GM12891 (cell line): Measurements from ENCODE around the gene PKHD1.
"Not testable (repeated sequence)": the region's sequence is repeated elsewhere in the genome, so short reads cannot be mapped to it uniquely, and the experiment has no call there.

Experiments used
- DNase-seq: peaks from one replicate; pipeline ENCODE4 v3.0.0; 2011; ENCODE audit warnings: low spot score; ENCODE audit not compliant: insufficient read length
- FAIRE-seq: peaks from 2 replicates; lab custom pipeline; 2011; peaks lifted over from hg19 to GRCh38; lab: Jason Lieb, UNC
- PAX5 ChIP-seq: IDR thresholded peaks from 2 replicates; pipeline ENCODE4 v1.6.1; 2011; ENCODE audit warnings: low read length, moderate library complexity, mild to moderate bottlenecking; ENCODE audit not compliant: insufficient read depth, severe bottlenecking
- POLR2A ChIP-seq: IDR thresholded peaks from 2 replicates; pipeline ENCODE4 v1.6.1; 2011; ENCODE audit warnings: low read depth, low read length, control low read depth
- POLR2AphosphoS5 ChIP-seq: IDR thresholded peaks from 2 replicates; pipeline ENCODE4 v1.6.1; 2011; ENCODE audit warnings: low read depth, low read length, control low read depth
- POU2F2 ChIP-seq: IDR thresholded peaks from 2 replicates; pipeline ENCODE4 v1.6.1; 2011; ENCODE audit warnings: low read depth, mild to moderate bottlenecking, control low read depth, low read length, moderate library complexity
- SPI1 ChIP-seq: IDR thresholded peaks from 2 replicates; pipeline ENCODE4 v1.6.1; 2011; ENCODE audit warnings: low read depth, low read length, control low read depth
- TAF1 ChIP-seq: IDR thresholded peaks from 2 replicates; pipeline ENCODE4 v1.6.1; 2011; ENCODE audit warnings: low read depth, low read length, control low read depth

The PKHD1 gene

DNA sequence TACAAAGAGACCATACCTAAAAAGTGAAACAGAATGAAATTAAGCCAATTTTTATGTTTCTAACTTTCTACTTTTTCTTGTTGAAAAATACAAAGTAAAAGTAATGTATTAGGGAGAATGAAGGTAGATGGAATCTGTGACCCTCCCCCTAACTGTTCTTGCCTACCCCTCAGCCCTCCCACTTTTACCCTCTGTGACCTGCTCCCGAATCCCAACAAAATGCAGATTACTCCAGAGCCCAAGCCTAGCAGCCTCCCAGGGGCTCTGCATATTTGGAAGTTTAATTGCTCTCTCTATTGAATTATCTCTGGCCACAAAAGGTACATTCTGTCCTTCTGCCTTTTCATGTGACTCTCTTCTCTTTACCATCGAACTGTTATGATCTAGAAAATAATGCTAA, 201.5 kb downstream of the PKHD1 start:
- DNase-seq (no peak), FAIRE-seq (no peak)
- TF ChIP-seq PAX5: no peak
- no peak for TF ChIP-seq SPI1
- no peak for TF ChIP-seq POU2F2
- TF ChIP-seq TAF1: no peak
- no peak for TF ChIP-seq POLR2A
- no peak for TF ChIP-seq POLR2AphosphoS5

DNA sequence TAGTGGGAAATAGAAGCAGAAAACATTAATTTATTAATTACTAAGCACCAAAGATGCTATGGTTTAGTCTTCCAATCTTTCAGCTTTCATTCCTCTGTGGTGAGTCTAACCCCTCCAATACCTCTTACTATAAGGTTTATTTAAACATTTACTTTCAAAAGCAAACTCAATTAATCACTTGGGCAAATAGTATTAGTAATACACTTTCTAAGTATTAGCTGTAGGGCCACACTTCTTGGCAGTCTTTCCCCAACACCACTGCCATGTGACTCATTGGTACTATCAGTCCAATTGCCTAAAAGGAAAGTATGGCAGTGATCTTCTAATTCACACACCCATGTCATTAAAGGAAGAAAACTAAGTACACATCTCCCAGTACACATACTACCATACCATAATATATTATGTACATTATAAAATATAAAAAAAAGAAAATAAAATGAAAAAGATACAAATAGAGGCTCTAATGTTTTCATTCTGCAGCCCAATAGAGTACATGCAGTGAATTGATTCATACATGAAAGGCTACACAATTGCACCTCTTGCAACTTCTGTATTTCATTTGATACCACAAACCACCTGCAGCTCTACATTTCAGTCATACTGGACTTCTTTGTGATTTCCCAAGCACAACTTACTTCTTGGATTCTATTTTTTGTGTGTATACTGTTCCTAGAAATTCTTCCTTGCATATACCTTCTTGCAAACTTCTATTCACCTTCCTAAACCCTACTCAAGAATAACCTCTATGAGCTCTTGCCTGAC, 218.6 kb downstream of the PKHD1 start:
- FAIRE-seq (no peak), DNase-seq (no peak)
- TF ChIP-seq POLR2AphosphoS5 (no peak), POLR2A (no peak), SPI1 (peak; percentile 32; the same call in 1 of the 2 replicates)

DNA sequence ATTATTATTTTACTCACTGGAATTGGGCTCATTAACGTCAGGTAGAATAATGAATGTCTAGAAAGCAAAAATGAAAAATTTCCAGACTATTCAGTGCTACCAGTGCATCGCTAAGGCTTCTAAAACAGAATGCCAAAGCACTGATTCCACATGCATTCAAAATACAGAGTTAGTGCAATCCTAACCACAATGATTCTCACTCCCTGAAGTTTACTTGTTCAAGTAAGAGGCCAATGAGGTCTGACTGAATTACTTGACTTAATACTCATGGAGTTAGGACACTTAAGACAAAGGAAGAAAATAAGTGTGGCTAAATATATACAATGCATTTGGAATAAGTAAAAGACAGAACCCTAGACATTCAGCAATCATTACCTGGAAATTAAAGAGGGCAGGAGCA, 220.5 kb downstream of the PKHD1 start:
- TF ChIP-seq POLR2A (no peak), POLR2AphosphoS5 (no peak)
- FAIRE-seq (no peak), DNase-seq (no peak)

DNA sequence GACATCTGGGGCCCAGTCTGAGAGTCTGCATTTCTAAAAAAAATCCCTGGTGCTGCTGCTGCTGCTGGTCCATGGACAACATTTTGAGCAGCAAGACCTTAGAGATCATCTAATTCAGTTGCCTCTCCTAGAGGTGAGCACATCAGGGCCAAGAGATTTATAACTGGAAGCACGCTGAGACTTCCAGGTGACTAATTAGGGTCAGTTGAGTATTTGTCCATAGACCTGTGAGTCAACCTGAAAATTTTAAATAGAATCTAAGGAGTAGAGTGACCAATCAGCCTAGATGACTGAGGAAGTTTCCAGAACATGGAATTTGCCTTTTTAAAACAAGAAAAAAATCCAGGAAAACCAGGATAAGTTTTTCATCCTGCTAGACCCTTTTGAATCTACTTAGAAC, 221.4 kb downstream of the PKHD1 start:
- DNase-seq: no peak
- TF ChIP-seq POLR2AphosphoS5: no peak
- no peak for TF ChIP-seq POU2F2
- no peak for TF ChIP-seq SPI1
- TF ChIP-seq TAF1: no peak
- TF ChIP-seq PAX5: no peak
- TF ChIP-seq POLR2A: no peak
- FAIRE-seq: no peak

DNA sequence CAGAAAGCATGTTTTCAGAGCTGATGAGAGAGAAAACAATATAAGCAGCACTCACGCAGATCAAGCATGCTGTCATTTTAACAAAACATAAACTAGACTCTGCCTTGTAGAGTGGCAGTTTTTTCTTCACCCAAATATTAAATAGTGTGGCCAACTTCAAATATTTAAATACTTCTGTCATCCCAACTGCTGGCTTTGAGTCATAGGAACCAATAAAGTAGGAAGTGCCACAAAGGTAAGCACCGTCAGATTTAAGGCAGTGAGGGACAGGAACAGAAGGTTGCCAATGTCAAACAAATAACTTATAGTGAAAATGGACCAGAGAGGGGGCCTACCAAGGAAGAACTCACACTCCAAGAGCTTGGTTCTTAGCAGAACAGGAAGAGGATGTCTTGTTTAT, 222.2 kb downstream of the PKHD1 start:
- no peak for DNase-seq
- TF ChIP-seq POLR2AphosphoS5 (no peak), SPI1 (no peak), POLR2A (no peak), TAF1 (no peak), POU2F2 (no peak)
- no peak for FAIRE-seq

DNA sequence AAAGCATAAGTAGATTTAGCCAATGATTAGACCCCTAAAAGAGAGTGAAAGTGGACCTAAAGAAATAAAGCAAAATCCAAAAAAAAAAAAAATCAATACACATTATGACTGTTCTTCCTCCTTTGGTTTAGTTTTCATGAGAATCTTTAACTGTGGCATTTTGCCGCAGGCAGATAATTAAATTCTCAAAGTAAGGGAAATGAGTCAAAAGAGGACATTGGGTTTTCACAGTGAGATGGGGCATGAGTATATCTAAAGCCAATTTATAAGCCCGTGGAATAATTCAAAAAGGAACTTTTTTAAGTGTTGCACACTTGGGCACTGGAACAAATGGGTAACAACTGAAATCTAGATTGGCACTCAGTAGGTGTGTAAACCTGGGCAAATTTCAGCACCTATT, 230.3 kb downstream of the PKHD1 start:
- no peak for FAIRE-seq

DNA sequence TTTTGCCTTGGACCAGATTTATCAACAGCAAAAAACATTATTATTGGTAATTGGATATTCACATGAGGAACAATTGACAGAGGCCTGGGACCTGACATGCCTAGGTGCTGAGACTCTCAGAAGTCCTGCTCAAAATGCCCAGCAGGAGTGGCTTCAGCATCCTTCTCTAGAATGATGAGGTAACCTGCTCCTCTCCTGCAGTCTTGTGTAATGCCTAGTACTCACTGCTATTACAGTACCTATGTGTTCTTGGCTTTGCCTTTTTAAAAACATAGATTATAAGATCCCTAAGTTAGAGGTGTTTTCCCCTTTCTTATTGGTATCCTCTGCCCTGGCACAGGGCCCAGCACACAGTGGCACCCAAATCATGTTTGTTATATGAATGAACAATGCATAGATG, 230.9 kb downstream of the PKHD1 start:
- no peak for TF ChIP-seq SPI1
- FAIRE-seq (no peak), DNase-seq (no peak)

More for the DNA sequence above, 230.3 kb downstream of the PKHD1 start:
- DNase-seq: no peak
- no peak for TF ChIP-seq PAX5
- no peak for TF ChIP-seq TAF1
- TF ChIP-seq SPI1: no peak
- no peak for TF ChIP-seq POLR2A
- no peak for TF ChIP-seq POLR2AphosphoS5
- no peak for TF ChIP-seq POU2F2

DNA sequence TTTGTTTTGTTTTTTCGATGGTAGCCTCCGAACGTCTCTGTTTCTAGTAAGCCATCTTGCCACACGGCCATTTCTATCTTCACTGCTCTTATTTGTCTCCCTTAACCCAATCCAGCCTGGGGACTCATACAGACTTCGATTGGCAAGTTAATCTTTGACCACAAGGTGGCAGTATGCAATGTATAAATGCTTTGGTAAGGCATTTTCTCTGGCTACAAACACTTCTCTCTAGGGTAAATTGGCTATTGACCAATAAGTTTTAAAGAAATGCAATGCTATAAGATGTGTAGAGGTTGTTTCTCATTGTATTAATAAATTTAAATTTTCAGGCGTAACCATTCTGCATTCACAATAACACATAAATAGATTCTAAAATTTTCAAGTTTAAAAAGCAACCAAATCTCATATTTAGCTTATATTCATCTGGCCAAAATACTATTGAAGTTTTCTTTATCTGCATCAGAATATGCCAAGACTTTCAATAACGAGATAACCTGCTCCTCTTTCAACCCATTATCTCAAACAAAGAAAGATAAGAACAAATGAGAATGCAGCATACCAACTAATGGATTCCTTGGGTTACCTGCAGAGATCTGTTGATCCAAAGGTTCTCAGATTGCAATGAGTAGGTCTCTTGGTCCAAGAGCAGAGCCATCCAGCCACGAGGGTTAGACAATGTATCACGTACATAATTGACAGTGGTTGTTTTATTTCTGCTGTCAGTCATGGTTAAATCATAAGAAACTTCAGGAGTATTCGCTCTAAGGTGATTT, 231.9 kb downstream of the PKHD1 start:
- peak; percentile 72 for FAIRE-seq
- peak; percentile 46 for DNase-seq
- TF ChIP-seq POU2F2 (no peak), PAX5 (no peak), TAF1 (no peak), SPI1 (no peak), POLR2A (no peak), POLR2AphosphoS5 (no peak)

DNA sequence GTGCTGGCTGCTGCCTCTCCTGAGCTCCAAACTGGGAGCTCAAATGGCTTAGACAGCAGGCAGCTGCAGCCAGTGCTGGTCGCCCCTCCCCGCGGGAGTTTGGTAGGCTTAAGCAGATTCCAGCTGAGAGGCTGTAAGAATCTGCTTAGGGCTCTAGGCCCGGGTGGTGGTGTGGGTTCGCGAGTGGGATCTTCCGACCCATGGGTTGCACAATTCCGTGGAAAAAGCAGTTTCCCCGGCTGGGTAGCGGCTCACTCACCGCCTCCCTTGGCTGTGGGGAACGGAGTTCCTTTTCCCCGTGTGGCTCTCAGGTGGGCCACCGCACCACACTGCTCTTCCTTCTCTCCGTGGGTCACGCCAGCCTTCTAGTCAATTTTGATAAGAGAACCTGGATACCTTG, 232.5 kb downstream of the PKHD1 start:
- no peak for DNase-seq
- FAIRE-seq: no peak
- TF ChIP-seq POLR2A (no peak), POU2F2 (no peak), SPI1 (no peak), POLR2AphosphoS5 (no peak), PAX5 (no peak), TAF1 (no peak)

DNA sequence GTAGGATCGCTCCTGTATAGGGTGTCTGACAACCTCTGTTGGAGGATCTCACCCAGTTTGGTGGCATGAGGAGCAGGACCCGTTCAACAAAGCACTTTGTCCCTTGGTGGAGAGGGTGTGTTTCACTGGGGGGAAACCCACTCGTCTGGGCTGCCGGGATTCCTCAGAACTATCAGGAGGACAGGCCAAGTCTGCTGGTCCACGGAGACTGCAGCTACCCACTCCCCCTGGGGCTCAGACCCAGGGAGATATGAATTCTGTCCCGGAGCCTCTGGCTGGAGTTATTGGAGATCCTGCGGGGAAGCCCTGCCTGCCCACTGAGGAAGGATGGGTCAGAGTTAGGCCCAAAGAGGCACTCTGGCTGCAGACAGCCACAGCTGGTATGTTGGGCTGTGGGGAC, 233.1 kb downstream of the PKHD1 start:
- no peak for FAIRE-seq
- TF ChIP-seq SPI1 (no peak), PAX5 (no peak), TAF1 (no peak), POLR2AphosphoS5 (no peak), POU2F2 (no peak), POLR2A (no peak)
- DNase-seq: no peak

DNA sequence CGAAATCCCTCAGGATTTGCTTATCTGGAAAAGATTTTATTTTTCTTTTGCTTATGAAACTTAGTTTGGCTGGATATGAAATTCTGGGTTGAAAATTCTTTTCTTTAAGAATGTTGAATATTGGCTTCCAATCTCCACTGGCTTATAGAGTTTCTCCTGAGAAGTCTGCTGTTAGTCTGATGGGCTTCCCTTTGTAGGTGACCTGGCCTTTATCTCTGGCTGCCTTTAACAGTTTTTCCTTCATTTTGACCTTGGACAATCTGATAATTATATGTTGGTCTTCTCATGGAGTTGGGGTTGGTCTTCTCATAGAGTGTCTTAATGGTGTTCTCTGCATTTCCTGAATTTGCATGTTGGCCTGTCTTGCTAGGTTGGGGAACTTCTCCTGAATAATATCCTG, 234.3 kb downstream of the PKHD1 start:
- FAIRE-seq, DNase-seq: not testable (repeated sequence)
